DND-41 (cell line): ENCODE measurements around the gene ADAM20.

Experiments
- ATAC-seq: fragments of 200-7000 bp; cut with Tn5 transposase; 3 replicates; pipeline ENCODE4 v1.9.1; 2021; ENCODE audit warnings: low read depth; ENCODE audit not compliant: insufficient read depth
- DNase-seq: peaks from one replicate; pipeline ENCODE4 v3.0.0-alpha.2; 2020
- H2AFZ ChIP-seq: 2 replicates; pipeline ENCODE4 v1.6.0; 2012; ENCODE audit warnings: low read depth, low read length
- H3K27ac ChIP-seq: 2 replicates; pipeline ENCODE4 v1.5.1; 2012; ENCODE audit warnings: low read length, inconsistent platforms
- H3K27me3 ChIP-seq: fragments of 200-600 bp; sonication (generic); 2 replicates; pipeline ENCODE4 v1.6.0; 2012; ENCODE audit warnings: low read length, mild to moderate bottlenecking, inconsistent platforms; ENCODE audit not compliant: insufficient read depth, poor library complexity
- H3K36me3 ChIP-seq: 2 replicates; pipeline ENCODE4 v1.5.1; 2012; ENCODE audit warnings: low read length, inconsistent platforms; ENCODE audit not compliant: insufficient read depth
- H3K4me1 ChIP-seq: 2 replicates; pipeline ENCODE4 v1.5.1; 2012; ENCODE audit warnings: mild to moderate bottlenecking, low read length; ENCODE audit not compliant: insufficient read depth
- H3K4me2 ChIP-seq: 2 replicates; pipeline ENCODE4 v1.6.0; 2012; ENCODE audit warnings: mild to moderate bottlenecking, moderate library complexity, low read length, inconsistent platforms; ENCODE audit not compliant: insufficient read depth
- H3K4me3 ChIP-seq, 2 experiments: fragments of 200-600 bp in 1 of 2; shearing (Covaris generic) in 1 of 2; 2 replicates each; pipeline ENCODE4 v1.5.1; 2012 to 2016; ENCODE audit warnings: inconsistent platforms in 2 of 2, low read length in 2 of 2, mild to moderate bottlenecking in 2 of 2, low read depth in 1 of 2, moderate library complexity in 1 of 2
- H3K79me2 ChIP-seq: 2 replicates; pipeline ENCODE4 v1.6.0; 2012; ENCODE audit warnings: low read length, inconsistent platforms; ENCODE audit not compliant: insufficient read depth
- H3K9ac ChIP-seq: 2 replicates; pipeline ENCODE4 v1.6.0; 2012; ENCODE audit warnings: low read depth, mild to moderate bottlenecking, inconsistent platforms, low read length, moderate library complexity
- H3K9me3 ChIP-seq: 2 replicates; pipeline ENCODE4 v1.5.1; 2012; ENCODE audit warnings: low read length, moderate library complexity, mild to moderate bottlenecking, inconsistent platforms; ENCODE audit not compliant: insufficient read depth, severe bottlenecking
- H4K20me1 ChIP-seq: 2 replicates; pipeline ENCODE4 v1.6.0; 2012; ENCODE audit warnings: low read length; ENCODE audit not compliant: insufficient read depth
- EZH2 ChIP-seq: IDR thresholded peaks from 3 replicates; pipeline ENCODE4 v1.6.1; 2012; ENCODE audit warnings: borderline replicate concordance, low read depth, mild to moderate bottlenecking, moderate library complexity, low read length, inconsistent platforms; ENCODE audit not compliant: severe bottlenecking
- TF ChIP-seq, protein P1 (sequence below): IDR thresholded peaks from 2 replicates; pipeline ENCODE4 v1.5.1; 2012; ENCODE audit warnings: borderline replicate concordance, low read length, moderate library complexity, mild to moderate bottlenecking; ENCODE audit not compliant: poor library complexity, severe bottlenecking; ENCODE audit errors: extremely low read depth

ADAM20 gene

DNA sequence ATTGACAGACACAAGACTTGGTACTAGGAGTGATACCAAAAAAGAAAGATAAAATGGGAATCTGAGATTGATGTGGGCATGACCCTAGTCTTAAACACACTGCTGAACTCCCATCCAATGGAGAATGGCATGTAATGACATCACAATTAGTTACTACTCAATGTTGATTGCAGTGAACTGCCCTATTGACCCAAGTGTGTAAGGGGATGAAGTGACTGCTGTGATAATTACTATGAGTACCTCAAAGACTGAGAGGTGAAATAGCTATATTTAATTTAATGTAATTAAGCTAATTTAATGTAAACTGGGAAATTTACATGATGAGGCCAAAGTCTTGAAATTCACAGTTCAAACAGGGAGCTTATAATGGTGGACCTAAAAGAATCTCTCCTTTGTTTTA lies at the start of gene ADAM20:
TSS of gene ADAM20 (minus strand) at position 101 of the 400 bp plus-strand sequence. CDS start 10,247 bp downstream, outside the sequence.
- Histone ChIP-seq H3K9ac (no peak within 1 kb of the TSS), H3K9me3 (no peaks in the 10 kb centered on the region), H3K27ac (no peak within 1 kb of the TSS), H3K36me3 (no peaks in the 10 kb centered on the region), H3K27me3 (no peaks in the 10 kb centered on the region), H4K20me1 (no peaks in the 10 kb centered on the region), H3K4me3 (no peak within 1 kb of the TSS), H2AFZ (no peak within 1 kb of the TSS), H3K4me1 (peaks cover 6% of the 10 kb centered on the region), H3K4me2 (no peak within 1 kb of the TSS), H3K79me2 (no peaks in the 10 kb centered on the region)
- no peak for TF ChIP-seq EZH2
- TF ChIP-seq, protein P1, sequence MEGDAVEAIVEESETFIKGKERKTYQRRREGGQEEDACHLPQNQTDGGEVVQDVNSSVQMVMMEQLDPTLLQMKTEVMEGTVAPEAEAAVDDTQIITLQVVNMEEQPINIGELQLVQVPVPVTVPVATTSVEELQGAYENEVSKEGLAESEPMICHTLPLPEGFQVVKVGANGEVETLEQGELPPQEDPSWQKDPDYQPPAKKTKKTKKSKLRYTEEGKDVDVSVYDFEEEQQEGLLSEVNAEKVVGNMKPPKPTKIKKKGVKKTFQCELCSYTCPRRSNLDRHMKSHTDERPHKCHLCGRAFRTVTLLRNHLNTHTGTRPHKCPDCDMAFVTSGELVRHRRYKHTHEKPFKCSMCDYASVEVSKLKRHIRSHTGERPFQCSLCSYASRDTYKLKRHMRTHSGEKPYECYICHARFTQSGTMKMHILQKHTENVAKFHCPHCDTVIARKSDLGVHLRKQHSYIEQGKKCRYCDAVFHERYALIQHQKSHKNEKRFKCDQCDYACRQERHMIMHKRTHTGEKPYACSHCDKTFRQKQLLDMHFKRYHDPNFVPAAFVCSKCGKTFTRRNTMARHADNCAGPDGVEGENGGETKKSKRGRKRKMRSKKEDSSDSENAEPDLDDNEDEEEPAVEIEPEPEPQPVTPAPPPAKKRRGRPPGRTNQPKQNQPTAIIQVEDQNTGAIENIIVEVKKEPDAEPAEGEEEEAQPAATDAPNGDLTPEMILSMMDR: no peak
- ATAC-seq (no peak), DNase-seq (no peak)

DNA sequence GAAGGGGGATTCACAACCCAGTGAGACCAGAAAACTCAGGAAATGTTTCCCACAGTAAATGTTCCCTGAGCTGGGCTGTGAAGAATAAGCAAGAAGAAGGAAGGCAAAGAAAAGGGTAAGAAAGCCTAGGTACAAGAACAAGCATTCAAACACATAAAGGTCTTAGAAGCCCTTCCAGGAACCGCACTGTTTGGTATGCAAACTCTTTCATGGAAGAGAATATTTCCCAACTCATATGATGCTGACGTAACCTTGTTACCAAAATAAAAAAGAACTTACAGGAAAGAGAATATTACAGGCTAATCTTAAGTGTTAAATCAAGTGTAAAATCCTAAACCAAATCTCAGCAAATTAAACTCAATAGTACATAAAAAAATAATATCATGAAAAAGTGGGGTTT lies 42.1 kb upstream of the ADAM20 start:
- ATAC-seq (no peak), DNase-seq (no peak)
- H3K4me1 ChIP-seq: no peaks in the 10 kb centered on the region
- no peaks in the 10 kb centered on the region for H3K27me3 ChIP-seq
- peaks cover 29% of the 10 kb centered on the region for H3K36me3 ChIP-seq
- H3K4me2 ChIP-seq: no peak overlapping the region
- no peaks in the 10 kb centered on the region for H3K9me3 ChIP-seq
- H3K4me3 ChIP-seq: no peak overlapping the region
- H2AFZ ChIP-seq: no peak overlapping the region
- H3K27ac ChIP-seq: no peak overlapping the region
- no peaks in the 10 kb centered on the region for H4K20me1 ChIP-seq
- H3K9ac ChIP-seq: no peak overlapping the region
- no peaks in the 10 kb centered on the region for H3K79me2 ChIP-seq
- TF ChIP-seq EZH2: no peak
- TF ChIP-seq, protein P1: no peak

DNA sequence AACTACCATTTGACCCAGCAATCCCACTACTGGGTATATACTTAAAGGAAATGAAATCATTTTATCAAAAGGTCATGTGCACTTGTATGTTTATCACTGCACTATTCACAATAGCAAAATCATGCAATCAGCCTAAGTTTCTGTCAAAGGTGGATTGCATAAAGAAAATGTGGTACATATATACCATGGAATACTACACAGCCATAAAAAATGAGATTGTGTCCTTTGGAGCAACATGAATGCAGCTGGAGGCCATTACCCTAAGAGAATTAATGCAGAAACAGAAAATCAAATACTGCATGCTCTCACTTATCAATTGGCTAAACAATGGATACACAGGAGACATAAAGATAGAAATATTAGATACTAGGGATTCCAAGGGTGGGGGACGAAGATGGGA lies 38.2 kb upstream of the ADAM20 start:
- ATAC-seq (no peak), DNase-seq (no peak)
- no peak overlapping the region for H3K4me3 ChIP-seq
- H3K4me2 ChIP-seq: no peak overlapping the region
- no peak overlapping the region for H3K9ac ChIP-seq
- no peaks in the 10 kb centered on the region for H3K27me3 ChIP-seq
- TF ChIP-seq, protein P1: no peak
- no peak for TF ChIP-seq EZH2
- no peaks in the 10 kb centered on the region for H3K79me2 ChIP-seq
- H2AFZ ChIP-seq: no peak overlapping the region
- H3K36me3 ChIP-seq: peaks cover 13% of the 10 kb centered on the region
- peaks cover under 1% of the 10 kb centered on the region for H3K9me3 ChIP-seq
- H3K27ac ChIP-seq: no peak overlapping the region
- no peaks in the 10 kb centered on the region for H4K20me1 ChIP-seq
- H3K4me1 ChIP-seq: no peaks in the 10 kb centered on the region

DNA sequence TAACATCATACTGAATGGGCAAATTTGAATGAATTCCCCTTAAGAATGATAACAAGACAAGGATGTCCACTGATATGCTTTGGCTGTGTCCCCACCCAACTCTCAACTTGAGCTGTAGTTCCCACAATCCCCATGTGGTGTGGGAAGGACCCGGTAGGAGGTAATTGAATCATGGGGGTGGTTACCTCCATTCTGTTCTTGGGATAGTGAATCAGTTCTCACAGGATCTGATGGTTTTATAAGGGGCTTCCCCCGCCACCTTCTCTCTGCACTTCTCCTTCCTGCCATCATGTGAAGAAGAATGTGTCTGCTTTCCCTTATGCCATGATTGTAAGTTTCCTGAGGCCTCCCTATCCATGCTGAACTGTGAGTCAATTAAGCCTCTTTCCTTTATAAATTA lies 36.3 kb upstream of the ADAM20 start:
- Histone ChIP-seq H3K9me3 (peaks cover 13% of the 10 kb centered on the region), H3K27ac (no peak overlapping the region), H3K4me1 (no peaks in the 10 kb centered on the region), H3K27me3 (no peaks in the 10 kb centered on the region), H3K4me3 (no peak overlapping the region), H3K4me2 (no peak overlapping the region), H2AFZ (no peak overlapping the region), H3K9ac (no peak overlapping the region), H4K20me1 (no peaks in the 10 kb centered on the region), H3K36me3 (peaks cover 27% of the 10 kb centered on the region), H3K79me2 (no peaks in the 10 kb centered on the region)
- ATAC-seq (no peak), DNase-seq (no peak)
- TF ChIP-seq, protein P1: no peak
- no peak for TF ChIP-seq EZH2
